ENCODE data around the gene RAP2A.

- TF ChIP-seq CTCF (IDR thresholded peaks at IDR 0.05) (no peak), POLR2A (IDR thresholded peaks at IDR 0.05) (no peak)
These were observed 40.5 kb downstream of the RAP2A start for GRCh38 chr13:97474349-97474980.

Measured in uterus (tissue), 2 donors.